Right lobe of liver (tissue), 6 donors: Measurements from ENCODE around the gene FAM151B. TPM values are rescaled to one million over a fixed set of nuclear protein-coding genes. Genes with fewer than 3 reads are reported as not detected.

Source experiments
- ATAC-seq, 4 donors: fragments of 200-7000 bp; cut with Tn5 transposase; one replicate each; pipeline ENCODE4 v1.9.1; 2020; ENCODE audit warnings: mild to moderate bottlenecking in 4 of 4, moderate library complexity in 4 of 4
- DNase-seq, 3 donors: peaks; one replicate each; pipeline ENCODE4 v3.0.0-alpha.2; 2020
- H3K27ac ChIP-seq, 3 donors: fragments of 200-600 bp; one replicate each; pipeline ENCODE4 v1.8.0; 2022
- H3K27me3 ChIP-seq, 2 donors: fragments of 200-600 bp; one replicate each; pipeline ENCODE4 v1.8.0; 2022
- H3K36me3 ChIP-seq, 4 donors: fragments of 200-600 bp; sonication (generic) in 1 of 4; one replicate each; pipeline versions ENCODE4 v1.5.1 to v1.8.0; 2017 to 2022; ENCODE audit warnings: control low read depth in 1 of 4
- H3K4me1 ChIP-seq, 4 donors: fragments of 200-600 bp; sonication (generic) in 1 of 4; one replicate each; pipeline versions ENCODE4 v1.5.1 to v1.8.0; 2017 to 2022; ENCODE audit warnings: control low read depth in 1 of 4
- H3K4me3 ChIP-seq, 3 donors: fragments of 200-600 bp; one replicate each; pipeline ENCODE4 v1.8.0; 2022
- H3K9me3 ChIP-seq, 4 donors: fragments of 200-600 bp; sonication (generic) in 1 of 4; one replicate each; pipeline versions ENCODE4 v1.5.1 to v1.8.0; 2017 to 2022; ENCODE audit warnings: control low read depth in 1 of 4
- POLR2A ChIP-seq: fragments of 450-650 bp; IDR thresholded peaks from one replicate; pipeline ENCODE4 v1.6.1; 2017; ENCODE audit warnings: antibody characterized with exemption, mild to moderate bottlenecking
- WGBS: methylation state at CpG from one replicate; pipeline ENCODE4 v1.1.6; 2018; ENCODE audit warnings: low coverage, low lambda C conversion rate; ENCODE audit not compliant: insufficient coverage; ENCODE audit errors: missing lambda C conversion rate; 5-methylcytosine and 5-hydroxymethylcytosine counted together
- intact Hi-C, 2 donors: fragments of 100-400 bp; cut with DNase I; formaldehyde crosslinking; loops; one replicate each; pipeline versions ENCODE4 v1.11.2 to v1.14.1; 2022
- total RNA-seq, 6 experiments: library from RNA; depleted of rRNA in 2 of 6; stranded (reverse); fragments of >200 nt in 2 of 6; fragmentation: NEBNext Ultra II Directional in 3 of 6; extraction: Animal tissue kit (Norgen Biotek cat#: 25700) in 3 of 6; gene quantifications; one replicate each; pipeline versions ENCODE4 v1.1.0 to v1.2.4, GENCODE V29; 2016 to 2023
- TF ChIP-seq, protein P1 (sequence below), 4 donors: fragments of 200-600 bp in 3 of 4; fragments of 450-650 bp in 1 of 4; IDR thresholded peaks; one replicate each; pipeline versions ENCODE4 v1.5.1 to v1.8.0; 2016 to 2022; ENCODE audit warnings: antibody characterized with exemption in 4 of 4, mild to moderate bottlenecking in 2 of 4
- donor health status: DM: no; HTN: yes; CAD: no.
- donor health status: DM: no; HTN: no; CAD: no.
- donor health status: DM: no; HTN: no; CAD: no.
- donor health status: DM: no; HTN: yes; CAD: no.
- donor health status: DM: no; HTN: yes; CAD: no.

FAM151B gene
- total RNA-seq, 6 experiments from 2014 or later = 0.81 to 1.6 (median 1.3) TPM

- ATAC-seq = no peak
- TF ChIP-seq POLR2A = no peak
- TF ChIP-seq, protein P1, sequence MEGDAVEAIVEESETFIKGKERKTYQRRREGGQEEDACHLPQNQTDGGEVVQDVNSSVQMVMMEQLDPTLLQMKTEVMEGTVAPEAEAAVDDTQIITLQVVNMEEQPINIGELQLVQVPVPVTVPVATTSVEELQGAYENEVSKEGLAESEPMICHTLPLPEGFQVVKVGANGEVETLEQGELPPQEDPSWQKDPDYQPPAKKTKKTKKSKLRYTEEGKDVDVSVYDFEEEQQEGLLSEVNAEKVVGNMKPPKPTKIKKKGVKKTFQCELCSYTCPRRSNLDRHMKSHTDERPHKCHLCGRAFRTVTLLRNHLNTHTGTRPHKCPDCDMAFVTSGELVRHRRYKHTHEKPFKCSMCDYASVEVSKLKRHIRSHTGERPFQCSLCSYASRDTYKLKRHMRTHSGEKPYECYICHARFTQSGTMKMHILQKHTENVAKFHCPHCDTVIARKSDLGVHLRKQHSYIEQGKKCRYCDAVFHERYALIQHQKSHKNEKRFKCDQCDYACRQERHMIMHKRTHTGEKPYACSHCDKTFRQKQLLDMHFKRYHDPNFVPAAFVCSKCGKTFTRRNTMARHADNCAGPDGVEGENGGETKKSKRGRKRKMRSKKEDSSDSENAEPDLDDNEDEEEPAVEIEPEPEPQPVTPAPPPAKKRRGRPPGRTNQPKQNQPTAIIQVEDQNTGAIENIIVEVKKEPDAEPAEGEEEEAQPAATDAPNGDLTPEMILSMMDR (IDR thresholded peaks at IDR 0.05) = no peak
- no peak for DNase-seq
- Histone ChIP-seq H3K4me1 (peaks cover 0 to 6% (median 0%) of the 10 kb centered on the region in 4 donors), H3K27me3 (no peaks in the 10 kb centered on the region), H3K36me3 (no peaks in the 10 kb centered on the region), H3K27ac (no peak overlapping the region), H3K4me3 (no peak overlapping the region), H3K9me3 (peaks cover 0 to 3% (median 0%) of the 10 kb centered on the region in 4 donors)
- WGBS = 85% methylated on average over 4 of the region's 4 CpGs
- intact Hi-C loops = loop anchor here (5.0 to 10.0 kb wide), 2 partner anchors 162 to 190 kb away; no protein-coding TSS in a partner anchor
These were observed 5.3 kb upstream of the FAM151B start for GRCh38 chr5:80482578-80482977.

GRCh38 chr5:80483636-80484232 is 4.2 kb upstream of the FAM151B start:
- Histone ChIP-seq H3K9me3 (peaks cover 0 to 3% (median 0%) of the 10 kb centered on the region in 4 donors), H3K36me3 (no peaks in the 10 kb centered on the region), H3K4me1 (peaks cover 0 to 9% (median 0%) of the 10 kb centered on the region in 4 donors), H3K4me3 (no peak overlapping the region), H3K27ac (no peak overlapping the region), H3K27me3 (no peaks in the 10 kb centered on the region)
- DNase-seq = no peak
- WGBS = 100% methylated on average over 3 of the region's 3 CpGs
- TF ChIP-seq POLR2A = no peak
- TF ChIP-seq, protein P1 (IDR thresholded peaks at IDR 0.05) = no peak
- no peak for ATAC-seq
- intact Hi-C loops = loop anchor here (5.0 to 10.0 kb wide), 2 partner anchors 161 to 189 kb away; no protein-coding TSS in a partner anchor

- 58% methylated on average over 18 of the region's 18 CpGs for WGBS
- H3K27me3 ChIP-seq = no peaks in the 10 kb centered on the region
- intact Hi-C loops = loop anchor here in 1 of 2 donors (10.0 kb wide), 1 partner anchor 157 kb away; no protein-coding TSS in a partner anchor
- peak overlapping the region; percentile 47 to 59 (median 53) for H3K27ac ChIP-seq
- H3K4me1 ChIP-seq = peaks cover 0 to 13% (median 2%) of the 10 kb centered on the region in 4 donors
- DNase-seq (no peak), ATAC-seq (no peak)
- peak overlapping the region; percentile 62 to 72 (median 69) for H3K4me3 ChIP-seq
- no peaks in the 10 kb centered on the region for H3K36me3 ChIP-seq
- TF ChIP-seq POLR2A = no peak
- TF ChIP-seq, protein P1 (IDR thresholded peaks at IDR 0.05) = no peak
- H3K9me3 ChIP-seq = peaks cover 0 to 3% (median 0%) of the 10 kb centered on the region in 4 donors
These were observed 464 bp upstream of the FAM151B start for GRCh38 chr5:80487444-80487828.

DNA sequence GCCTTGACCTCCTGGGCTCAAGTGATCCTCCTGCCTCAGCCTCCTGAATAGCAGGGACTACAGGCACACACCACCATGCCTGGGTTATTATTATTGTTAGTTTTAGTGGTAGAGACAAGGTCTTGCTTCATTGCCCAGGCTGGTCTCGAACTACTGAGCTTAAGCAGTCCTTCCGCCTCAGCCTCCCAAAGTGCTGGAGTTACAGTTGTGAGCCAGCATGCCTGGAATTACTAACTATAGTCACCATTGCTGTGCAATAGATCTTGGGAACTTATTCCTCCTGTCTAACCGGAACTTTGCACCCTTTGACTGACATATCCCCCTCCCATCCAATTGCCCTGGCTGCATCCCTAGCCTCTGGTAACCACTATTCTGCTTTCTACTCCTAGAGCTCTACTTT is 3.4 kb downstream of the FAM151B start:
- H3K36me3 ChIP-seq = no peaks in the 10 kb centered on the region
- no peak overlapping the region for H3K4me3 ChIP-seq
- H3K9me3 ChIP-seq = no peaks in the 10 kb centered on the region
- peaks cover 0 to 13% (median 2%) of the 10 kb centered on the region in 4 donors for H3K4me1 ChIP-seq
- TF ChIP-seq, protein P1 (IDR thresholded peaks at IDR 0.05) = no peak
- no peak for TF ChIP-seq POLR2A
- H3K27me3 ChIP-seq = no peaks in the 10 kb centered on the region
- ATAC-seq (no peak), DNase-seq (no peak)
- 100% methylated on average over 2 of the region's 3 CpGs for WGBS
- intact Hi-C loops = no loop called here
- H3K27ac ChIP-seq = no peak overlapping the region
